Measurements from ENCODE around the gene NT5E.

NT5E gene

DNA sequence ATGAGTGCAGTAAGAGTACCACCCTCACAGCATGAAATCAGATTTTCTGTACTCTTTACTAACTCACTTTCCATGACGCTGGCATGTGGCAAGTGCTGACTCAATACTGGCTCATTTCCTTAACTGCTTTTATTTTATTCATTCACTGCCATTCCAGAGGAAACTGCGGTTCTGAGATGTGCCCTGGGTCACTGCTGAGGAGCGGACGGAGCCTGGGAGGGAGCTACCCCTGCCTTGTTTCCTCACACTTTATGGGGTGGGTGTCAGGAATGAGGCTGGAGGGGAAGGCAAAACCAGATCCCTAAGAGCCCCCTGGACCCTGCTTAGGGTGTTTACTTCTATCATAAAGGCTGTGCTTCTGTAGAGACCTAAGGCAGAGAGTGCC, 14.4 kb downstream of the NT5E start:
- no peak overlapping the region for H3K27ac ChIP-seq (ENCODE audit: extremely low read depth, low read depth, low read length)
- no peak overlapping the region for H3K4me3 ChIP-seq (ENCODE audit: low read depth, low read length)
- CTCF ChIA-PET: interaction anchor here (0.7 to 3.1 kb wide), 10 partner anchors 12 to 109 kb away, joined by 3 to 25 read pairs (median 4); no protein-coding TSS in a partner anchor
- POLR2A ChIA-PET: interaction anchor here (1.1 to 1.6 kb wide), 2 partner anchors 15 to 214 kb away, joined by 3 read pairs; partner anchors contain the start of gene NT5E
- H3K9me3 ChIP-seq (ENCODE audit: control insufficient read depth, insufficient read depth, low read depth, low read length): no peaks in the 10 kb centered on the region
- H3K36me3 ChIP-seq (ENCODE audit: control insufficient read depth in 2 of 2, insufficient read depth in 1 of 2, low read length in 2 of 2): no peaks in the 10 kb centered on the region
- 0 out of 2 replicates have a peak, but pooled peaks cover 4% of the 10 kb centered on the region for H3K4me1 ChIP-seq (ENCODE audit: control insufficient read depth, insufficient read depth, low read length)
- no peak for TF ChIP-seq ZNF549 (tag by site-specific recombination; IDR thresholded peaks at IDR 0.05)
- no peak for TF ChIP-seq SCRT2 (tag by site-specific recombination; IDR thresholded peaks at IDR 0.05)
- no peak for TF ChIP-seq ZNF366 (tag by site-specific recombination; conservative IDR thresholded peaks at IDR 0.05)
- no peak for TF ChIP-seq ZNF585B (tag by site-specific recombination; IDR thresholded peaks at IDR 0.05)
- peak; percentile 74; the same call in 1 of the 2 replicates for TF ChIP-seq MYNN (tag by site-specific recombination; IDR thresholded peaks at IDR 0.05; ENCODE audit: borderline replicate concordance)
- no peak for TF ChIP-seq MEIS1 (CRISPR knock-in tag; IDR thresholded peaks at IDR 0.05; ENCODE audit: borderline replicate concordance)
- TF ChIP-seq, protein P1, sequence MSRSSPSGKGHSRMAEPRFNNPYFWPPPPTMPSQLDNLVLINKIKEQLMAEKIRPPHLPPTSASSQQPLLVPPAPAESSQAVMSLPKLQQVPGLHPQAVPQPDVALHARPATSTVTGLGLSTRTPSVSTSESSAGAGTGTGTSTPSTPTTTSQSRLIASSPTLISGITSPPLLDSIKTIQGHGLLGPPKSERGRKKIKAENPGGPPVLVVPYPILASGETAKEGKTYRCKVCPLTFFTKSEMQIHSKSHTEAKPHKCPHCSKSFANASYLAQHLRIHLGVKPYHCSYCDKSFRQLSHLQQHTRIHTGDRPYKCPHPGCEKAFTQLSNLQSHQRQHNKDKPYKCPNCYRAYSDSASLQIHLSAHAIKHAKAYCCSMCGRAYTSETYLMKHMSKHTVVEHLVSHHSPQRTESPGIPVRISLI (tag by site-specific recombination; IDR thresholded peaks at IDR 0.05): no peak
- no peak for TF ChIP-seq ZNF354C (tag by site-specific recombination; IDR thresholded peaks at IDR 0.05; ENCODE audit: borderline replicate concordance, low read depth)
- TF ChIP-seq HOXC10 (CRISPR knock-in tag; IDR thresholded peaks at IDR 0.05): no peak
- TF ChIP-seq ZNF561 (tag by site-specific recombination; IDR thresholded peaks at IDR 0.05; ENCODE audit: borderline replicate concordance): no peak
- TF ChIP-seq, protein P2, sequence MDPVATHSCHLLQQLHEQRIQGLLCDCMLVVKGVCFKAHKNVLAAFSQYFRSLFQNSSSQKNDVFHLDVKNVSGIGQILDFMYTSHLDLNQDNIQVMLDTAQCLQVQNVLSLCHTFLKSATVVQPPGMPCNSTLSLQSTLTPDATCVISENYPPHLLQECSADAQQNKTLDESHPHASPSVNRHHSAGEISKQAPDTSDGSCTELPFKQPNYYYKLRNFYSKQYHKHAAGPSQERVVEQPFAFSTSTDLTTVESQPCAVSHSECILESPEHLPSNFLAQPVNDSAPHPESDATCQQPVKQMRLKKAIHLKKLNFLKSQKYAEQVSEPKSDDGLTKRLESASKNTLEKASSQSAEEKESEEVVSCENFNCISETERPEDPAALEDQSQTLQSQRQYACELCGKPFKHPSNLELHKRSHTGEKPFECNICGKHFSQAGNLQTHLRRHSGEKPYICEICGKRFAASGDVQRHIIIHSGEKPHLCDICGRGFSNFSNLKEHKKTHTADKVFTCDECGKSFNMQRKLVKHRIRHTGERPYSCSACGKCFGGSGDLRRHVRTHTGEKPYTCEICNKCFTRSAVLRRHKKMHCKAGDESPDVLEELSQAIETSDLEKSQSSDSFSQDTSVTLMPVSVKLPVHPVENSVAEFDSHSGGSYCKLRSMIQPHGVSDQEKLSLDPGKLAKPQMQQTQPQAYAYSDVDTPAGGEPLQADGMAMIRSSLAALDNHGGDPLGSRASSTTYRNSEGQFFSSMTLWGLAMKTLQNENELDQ (tag by site-specific recombination; IDR thresholded peaks at IDR 0.05; ENCODE audit: low read depth): no peak
- no peak for TF ChIP-seq ZNF624 (tag by site-specific recombination; IDR thresholded peaks at IDR 0.05)
- no peak for TF ChIP-seq ZNF501 (tag by site-specific recombination; IDR thresholded peaks at IDR 0.05)
- TF ChIP-seq HOXA7 (CRISPR knock-in tag; IDR thresholded peaks at IDR 0.05; ENCODE audit: borderline replicate concordance): no peak
- TF ChIP-seq, protein P3, sequence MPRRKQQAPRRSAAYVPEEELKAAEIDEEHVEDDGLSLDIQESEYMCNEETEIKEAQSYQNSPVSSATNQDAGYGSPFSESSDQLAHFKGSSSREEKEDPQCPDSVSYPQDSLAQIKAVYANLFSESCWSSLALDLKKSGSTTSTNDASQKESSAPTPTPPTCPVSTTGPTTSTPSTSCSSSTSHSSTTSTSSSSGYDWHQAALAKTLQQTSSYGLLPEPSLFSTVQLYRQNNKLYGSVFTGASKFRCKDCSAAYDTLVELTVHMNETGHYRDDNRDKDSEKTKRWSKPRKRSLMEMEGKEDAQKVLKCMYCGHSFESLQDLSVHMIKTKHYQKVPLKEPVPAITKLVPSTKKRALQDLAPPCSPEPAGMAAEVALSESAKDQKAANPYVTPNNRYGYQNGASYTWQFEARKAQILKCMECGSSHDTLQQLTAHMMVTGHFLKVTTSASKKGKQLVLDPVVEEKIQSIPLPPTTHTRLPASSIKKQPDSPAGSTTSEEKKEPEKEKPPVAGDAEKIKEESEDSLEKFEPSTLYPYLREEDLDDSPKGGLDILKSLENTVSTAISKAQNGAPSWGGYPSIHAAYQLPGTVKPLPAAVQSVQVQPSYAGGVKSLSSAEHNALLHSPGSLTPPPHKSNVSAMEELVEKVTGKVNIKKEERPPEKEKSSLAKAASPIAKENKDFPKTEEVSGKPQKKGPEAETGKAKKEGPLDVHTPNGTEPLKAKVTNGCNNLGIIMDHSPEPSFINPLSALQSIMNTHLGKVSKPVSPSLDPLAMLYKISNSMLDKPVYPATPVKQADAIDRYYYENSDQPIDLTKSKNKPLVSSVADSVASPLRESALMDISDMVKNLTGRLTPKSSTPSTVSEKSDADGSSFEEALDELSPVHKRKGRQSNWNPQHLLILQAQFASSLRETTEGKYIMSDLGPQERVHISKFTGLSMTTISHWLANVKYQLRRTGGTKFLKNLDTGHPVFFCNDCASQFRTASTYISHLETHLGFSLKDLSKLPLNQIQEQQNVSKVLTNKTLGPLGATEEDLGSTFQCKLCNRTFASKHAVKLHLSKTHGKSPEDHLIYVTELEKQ (tag by site-specific recombination; IDR thresholded peaks at IDR 0.05; ENCODE audit: borderline replicate concordance): no peak
- TF ChIP-seq ZNF76 (tag by site-specific recombination; IDR thresholded peaks at IDR 0.05; ENCODE audit: borderline replicate concordance, low read depth): no peak
- TF ChIP-seq SP7 (tag by site-specific recombination; IDR thresholded peaks at IDR 0.05): 0 out of 2 replicates have a peak, but pooled peaks have one; percentile 21
- TF ChIP-seq ZNF121 (tag by site-specific recombination; IDR thresholded peaks at IDR 0.05): no peak
- TF ChIP-seq ZNF629 (tag by site-specific recombination; IDR thresholded peaks at IDR 0.05): peak; percentile 58; the same call in 1 of the 2 replicates
- no peak for TF ChIP-seq ZNF530 (tag by site-specific recombination; IDR thresholded peaks at IDR 0.05; ENCODE audit: low read depth)
- TF ChIP-seq ZNF837 (tag by site-specific recombination; IDR thresholded peaks at IDR 0.05): no peak
- no peak for TF ChIP-seq ZNF677 (tag by site-specific recombination; IDR thresholded peaks at IDR 0.05)
- TF ChIP-seq PRDM1 (tag by site-specific recombination; IDR thresholded peaks at IDR 0.05): peak; percentile 85
- TF ChIP-seq ZNF791 (tag by site-specific recombination; IDR thresholded peaks at IDR 0.05): no peak
- TF ChIP-seq ZBTB21 (tag by site-specific recombination; IDR thresholded peaks at IDR 0.05): peak; percentile 47; the same call in 1 of the 2 replicates
- TF ChIP-seq, protein P4, sequence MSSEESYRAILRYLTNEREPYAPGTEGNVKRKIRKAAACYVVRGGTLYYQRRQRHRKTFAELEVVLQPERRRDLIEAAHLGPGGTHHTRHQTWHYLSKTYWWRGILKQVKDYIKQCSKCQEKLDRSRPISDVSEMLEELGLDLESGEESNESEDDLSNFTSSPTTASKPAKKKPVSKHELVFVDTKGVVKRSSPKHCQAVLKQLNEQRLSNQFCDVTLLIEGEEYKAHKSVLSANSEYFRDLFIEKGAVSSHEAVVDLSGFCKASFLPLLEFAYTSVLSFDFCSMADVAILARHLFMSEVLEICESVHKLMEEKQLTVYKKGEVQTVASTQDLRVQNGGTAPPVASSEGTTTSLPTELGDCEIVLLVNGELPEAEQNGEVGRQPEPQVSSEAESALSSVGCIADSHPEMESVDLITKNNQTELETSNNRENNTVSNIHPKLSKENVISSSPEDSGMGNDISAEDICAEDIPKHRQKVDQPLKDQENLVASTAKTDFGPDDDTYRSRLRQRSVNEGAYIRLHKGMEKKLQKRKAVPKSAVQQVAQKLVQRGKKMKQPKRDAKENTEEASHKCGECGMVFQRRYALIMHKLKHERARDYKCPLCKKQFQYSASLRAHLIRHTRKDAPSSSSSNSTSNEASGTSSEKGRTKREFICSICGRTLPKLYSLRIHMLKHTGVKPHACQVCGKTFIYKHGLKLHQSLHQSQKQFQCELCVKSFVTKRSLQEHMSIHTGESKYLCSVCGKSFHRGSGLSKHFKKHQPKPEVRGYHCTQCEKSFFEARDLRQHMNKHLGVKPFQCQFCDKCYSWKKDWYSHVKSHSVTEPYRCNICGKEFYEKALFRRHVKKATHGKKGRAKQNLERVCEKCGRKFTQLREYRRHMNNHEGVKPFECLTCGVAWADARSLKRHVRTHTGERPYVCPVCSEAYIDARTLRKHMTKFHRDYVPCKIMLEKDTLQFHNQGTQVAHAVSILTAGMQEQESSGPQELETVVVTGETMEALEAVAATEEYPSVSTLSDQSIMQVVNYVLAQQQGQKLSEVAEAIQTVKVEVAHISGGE (tag by site-specific recombination; conservative IDR thresholded peaks at IDR 0.05; ENCODE audit: low read depth): no peak
- TF ChIP-seq, protein P5, sequence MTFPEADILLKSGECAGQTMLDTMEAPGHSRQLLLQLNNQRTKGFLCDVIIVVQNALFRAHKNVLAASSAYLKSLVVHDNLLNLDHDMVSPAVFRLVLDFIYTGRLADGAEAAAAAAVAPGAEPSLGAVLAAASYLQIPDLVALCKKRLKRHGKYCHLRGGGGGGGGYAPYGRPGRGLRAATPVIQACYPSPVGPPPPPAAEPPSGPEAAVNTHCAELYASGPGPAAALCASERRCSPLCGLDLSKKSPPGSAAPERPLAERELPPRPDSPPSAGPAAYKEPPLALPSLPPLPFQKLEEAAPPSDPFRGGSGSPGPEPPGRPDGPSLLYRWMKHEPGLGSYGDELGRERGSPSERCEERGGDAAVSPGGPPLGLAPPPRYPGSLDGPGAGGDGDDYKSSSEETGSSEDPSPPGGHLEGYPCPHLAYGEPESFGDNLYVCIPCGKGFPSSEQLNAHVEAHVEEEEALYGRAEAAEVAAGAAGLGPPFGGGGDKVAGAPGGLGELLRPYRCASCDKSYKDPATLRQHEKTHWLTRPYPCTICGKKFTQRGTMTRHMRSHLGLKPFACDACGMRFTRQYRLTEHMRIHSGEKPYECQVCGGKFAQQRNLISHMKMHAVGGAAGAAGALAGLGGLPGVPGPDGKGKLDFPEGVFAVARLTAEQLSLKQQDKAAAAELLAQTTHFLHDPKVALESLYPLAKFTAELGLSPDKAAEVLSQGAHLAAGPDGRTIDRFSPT (tag by site-specific recombination; IDR thresholded peaks at IDR 0.05): no peak
